Limb (tissue), 2 donors: ENCODE data around the gene ECHS1.
A peak's percentile ranks its signal among the peaks of the same experiment; 100 is the strongest.
"Not testable (repeated sequence)": the region's sequence is repeated elsewhere in the genome, so short reads cannot be mapped to it uniquely, and the experiment has no call there.

Experiments
- DNase-seq, 2 donors: peaks; one replicate each; pipeline ENCODE4 v3.0.0-alpha.2; 2016; ENCODE audit errors: extremely low spot score in 2 of 2

Gene ECHS1

DNA sequence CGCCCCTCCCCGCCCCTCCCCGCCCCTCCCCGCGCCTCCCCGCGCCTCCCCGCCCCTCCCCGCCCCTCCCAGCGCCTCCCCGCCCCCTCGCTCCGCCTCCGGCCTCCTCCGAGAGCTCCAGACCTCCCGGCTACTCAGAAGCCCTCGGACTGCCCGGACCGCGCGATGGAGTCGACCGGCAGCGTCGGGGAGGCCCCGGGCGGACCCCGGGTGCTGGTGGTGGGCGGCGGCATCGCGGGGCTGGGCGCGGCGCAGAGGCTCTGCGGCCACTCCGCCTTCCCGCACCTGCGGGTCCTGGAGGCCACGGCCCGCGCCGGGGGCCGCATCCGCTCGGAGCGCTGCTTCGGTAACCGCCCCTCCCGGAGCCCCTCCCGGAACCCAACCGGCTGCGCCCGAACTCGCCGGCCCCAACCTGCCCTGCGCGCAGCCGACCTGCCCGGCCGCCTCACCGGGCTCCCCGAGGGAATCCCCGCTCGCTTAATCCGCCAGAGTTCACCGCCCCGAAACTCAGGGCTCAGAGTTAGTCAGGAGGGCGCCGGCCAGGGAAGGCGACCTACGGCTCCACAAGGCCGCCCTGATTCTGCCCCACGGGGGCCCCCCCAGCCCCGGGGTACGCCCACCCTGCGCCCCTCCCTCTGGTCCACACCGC lies 6.1 kb upstream of the ECHS1 start, which contains the start of gene PAOX:
PAOX (plus strand) TSS at position 111 of the 649 bp plus-strand sequence; CDS start at position 166, 55 bp downstream.
- peak in 1 of 2 donors; percentile 77 for DNase-seq

DNA sequence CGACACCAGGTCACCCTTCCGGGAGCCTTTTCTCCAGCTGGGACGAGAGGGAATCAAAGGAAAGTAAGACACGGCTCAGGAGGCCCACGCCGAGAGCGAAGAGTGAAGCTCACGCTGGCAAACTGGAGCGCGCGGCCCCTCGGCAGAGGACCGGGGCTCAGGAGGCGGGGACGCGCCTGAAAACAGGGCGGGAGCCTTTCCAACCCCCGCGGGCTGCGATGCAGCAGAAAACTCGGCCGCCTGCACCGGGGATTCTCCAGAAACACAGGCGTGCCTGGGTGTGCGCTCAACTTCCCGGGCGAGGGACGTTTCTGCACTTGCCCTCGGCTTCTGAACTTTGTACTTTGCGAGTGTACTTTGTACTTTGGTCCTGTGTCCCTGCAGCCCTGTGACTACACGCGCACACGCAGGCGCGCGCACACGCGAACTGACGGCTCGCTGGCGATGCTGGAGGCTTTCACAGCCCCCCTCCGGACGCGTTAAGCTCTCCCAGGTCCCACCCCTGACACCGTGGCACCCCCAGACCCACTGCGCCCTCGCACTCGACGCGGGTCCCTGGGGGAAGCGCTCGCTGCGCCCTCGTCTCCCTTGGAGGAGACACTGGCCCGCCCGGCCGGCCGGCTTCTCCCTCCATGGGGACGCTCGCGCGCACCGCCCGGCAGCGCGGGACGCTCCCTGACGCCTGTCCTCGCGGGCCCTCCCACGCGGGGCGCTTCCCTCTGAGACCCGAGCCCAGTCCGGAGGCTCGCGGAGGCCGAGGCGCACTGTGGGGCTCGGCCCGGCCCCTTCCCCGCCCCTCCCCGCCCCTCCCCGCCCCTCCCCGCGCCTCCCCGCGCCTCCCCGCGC lies 5.3 kb upstream of the ECHS1 start:
- peak; percentile 58 to 80 for DNase-seq

- no peak for DNase-seq
These were observed 4.7 kb upstream of the ECHS1 start for GRCh38 chr10:133377818-133378250.

GRCh38 chr10:133377025-133377817 lies 4.1 kb upstream of the ECHS1 start:
- no peak for DNase-seq

DNA sequence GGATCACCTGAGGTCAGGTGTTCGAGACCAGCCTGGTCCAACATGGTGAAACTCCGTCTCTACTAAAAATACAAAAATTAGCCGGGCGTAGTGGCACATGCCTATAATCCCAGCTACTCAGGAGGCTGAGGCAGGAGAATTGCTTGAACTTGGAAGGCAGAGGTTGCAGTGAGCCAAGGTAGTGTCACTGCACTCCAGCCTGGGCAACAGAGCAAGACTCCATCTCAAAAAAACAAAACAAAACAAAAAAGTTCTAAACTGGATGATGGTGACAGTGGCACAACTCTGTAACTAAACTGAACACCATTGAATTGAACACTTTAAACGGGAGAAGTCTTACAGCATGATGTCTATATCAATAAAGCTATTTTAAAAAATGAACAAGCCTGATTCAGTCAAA lies 3.0 kb upstream of the ECHS1 start:
- not testable (repeated sequence) for DNase-seq

- DNase-seq: no peak
These were observed 2.4 kb upstream of the ECHS1 start for GRCh38 chr10:133375357-133376115.

- DNase-seq: no peak
These were observed 647 bp downstream of the ECHS1 start for GRCh38 chr10:133372507-133372906.

DNA sequence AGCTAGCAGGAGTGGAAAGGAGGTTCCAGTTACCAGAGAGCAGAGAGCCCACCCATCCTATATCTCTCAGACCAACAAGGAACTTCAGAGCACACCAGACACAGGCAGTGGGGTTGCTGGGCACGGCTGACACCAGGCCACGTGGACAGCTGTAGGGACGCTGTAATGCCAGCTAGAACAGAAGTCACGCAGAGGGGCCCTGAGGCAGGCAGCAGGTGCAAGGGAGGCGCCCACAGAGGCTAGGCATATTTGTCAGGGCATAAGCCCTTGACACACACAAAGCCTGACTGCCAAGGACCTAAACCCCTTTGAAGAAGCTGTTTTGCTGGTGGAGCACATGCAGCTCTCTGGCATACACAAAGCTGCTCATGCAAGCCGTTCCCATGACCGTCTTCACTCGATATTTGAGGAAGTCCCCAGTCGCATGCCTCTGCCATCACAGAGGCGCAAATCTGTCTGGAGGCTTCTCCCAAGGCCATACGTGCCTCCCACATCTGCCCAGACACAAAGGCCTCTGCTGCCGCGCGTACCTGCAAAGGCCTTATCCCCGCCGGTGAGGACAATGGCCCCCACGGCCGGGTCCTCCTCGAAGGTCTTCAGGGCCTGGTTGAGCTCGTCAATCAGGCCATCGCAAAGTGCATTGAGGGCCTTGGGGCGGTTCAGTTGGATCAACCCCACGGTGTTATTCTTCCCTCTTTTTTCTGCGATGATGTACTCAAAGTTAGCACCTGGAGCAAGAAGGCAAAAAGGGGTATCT lies 2.9 kb downstream of the ECHS1 start:
- DNase-seq: no peak

DNA sequence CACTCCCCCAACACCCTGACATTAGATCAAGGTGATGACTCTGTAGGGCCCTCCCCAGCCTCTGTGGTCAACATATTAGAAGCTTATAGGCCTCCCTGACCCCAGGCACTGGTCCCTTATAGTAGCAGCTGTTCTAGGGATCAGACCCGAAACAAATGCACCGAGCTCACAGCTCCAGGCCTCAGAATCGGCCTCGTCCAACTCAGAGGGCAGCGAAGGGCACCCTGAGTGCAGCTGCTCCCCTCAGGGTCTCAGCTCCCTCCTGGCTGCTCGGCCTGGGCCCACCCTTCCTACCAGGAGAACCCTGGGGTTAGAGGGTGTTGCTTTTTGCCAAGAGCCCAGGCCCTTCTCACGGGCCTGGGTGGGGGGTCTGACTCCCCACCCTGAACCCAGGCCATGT lies 5.0 kb downstream of the ECHS1 start:
- DNase-seq: no peak

GRCh38 chr10:133367461-133367860 lies 5.7 kb downstream of the ECHS1 start:
- DNase-seq: not testable (repeated sequence)

DNA sequence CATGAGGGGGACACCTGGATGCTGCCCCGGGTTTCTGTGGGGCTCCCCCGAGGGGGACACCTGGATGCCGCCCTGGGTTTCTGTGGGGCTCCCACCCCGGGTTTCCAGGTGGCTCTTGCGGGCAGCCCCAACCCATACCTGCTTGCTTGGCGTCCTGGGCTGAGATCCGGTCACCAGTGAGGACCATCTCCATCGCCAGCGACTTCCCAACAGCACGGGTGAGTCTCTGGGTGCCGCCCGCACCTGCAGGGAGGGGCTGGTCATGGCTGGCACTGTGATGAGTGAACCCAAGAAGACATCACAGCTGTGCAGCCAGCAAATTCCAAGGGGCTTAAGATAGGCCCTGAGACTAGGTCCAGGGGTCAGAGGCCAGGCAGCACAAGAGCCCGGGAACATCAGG lies 6.4 kb downstream of the ECHS1 start:
- no peak for DNase-seq

DNA sequence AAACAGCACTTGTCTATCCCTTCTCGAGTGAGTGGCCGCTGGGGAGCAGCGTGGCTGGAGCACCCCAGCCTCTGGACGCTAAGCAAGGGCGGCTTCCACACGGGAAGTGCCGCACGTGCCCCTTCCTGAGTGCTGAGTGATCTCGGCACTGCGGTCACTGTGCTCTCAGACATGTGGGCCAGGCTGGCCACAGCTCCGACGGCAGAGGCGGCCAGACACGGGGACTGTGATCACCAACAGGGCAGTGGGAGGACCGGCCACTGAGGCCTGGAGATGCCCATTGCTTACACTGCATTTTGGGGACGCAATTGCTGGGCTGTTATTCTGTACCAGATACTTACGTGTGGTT lies 7.0 kb downstream of the ECHS1 start:
- DNase-seq: no peak

DNA sequence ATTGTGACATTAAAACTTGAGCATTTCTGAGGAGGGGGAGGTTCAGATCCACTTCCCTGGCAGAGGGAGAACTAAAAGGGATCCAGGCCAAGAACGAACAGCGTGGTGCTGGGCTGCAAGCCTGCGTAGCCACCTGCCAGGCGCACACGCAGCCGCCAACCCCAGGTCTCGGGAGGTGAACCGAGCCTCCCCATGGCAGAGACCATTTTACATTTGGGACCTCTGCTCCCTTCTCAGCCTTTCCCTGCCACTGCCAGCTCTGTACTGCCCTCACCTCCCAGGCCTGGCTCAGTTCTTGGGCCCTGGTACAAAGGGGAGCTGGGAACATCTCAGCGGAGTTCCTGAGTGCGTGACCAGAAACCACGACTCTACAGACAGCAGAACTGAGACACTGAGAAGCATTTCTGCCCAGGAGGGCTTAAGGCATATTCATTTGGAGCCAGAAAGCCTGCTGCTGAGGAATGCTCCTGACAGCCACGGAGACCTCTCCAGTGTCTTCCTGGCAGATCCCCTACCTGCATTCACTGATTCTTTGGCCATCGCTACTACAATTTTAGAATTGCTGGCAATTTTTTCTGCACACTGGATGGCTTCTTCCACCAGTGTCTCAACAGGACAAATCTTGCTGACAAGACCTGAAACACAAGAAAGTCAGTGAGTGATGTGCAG lies 7.6 kb downstream of the ECHS1 start:
- DNase-seq: no peak

- DNase-seq: no peak
These were observed 8.3 kb downstream of the ECHS1 start for GRCh38 chr10:133364645-133365431.

DNA sequence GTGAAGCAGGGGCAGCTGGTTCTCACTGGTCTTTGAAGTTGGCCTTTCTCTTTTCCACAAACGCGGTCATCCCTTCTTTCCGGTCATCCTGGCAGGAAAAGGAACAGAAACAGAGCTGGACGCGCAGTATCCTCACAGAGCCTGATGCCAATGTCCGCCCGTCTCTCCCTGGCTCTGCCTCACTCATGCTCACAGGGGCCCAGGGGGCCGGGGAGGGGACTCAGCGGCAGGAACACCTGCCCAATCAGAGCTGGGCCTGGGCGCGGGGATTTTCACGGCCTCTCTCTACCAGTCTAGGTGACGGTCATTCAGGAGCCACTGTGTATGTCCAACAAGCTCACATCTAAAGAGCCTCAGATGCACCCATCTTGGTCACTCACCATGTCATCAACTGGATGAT lies 10.3 kb downstream of the ECHS1 start:
- DNase-seq: no peak

GRCh38 chr10:133361773-133362441 lies 11.2 kb downstream of the ECHS1 start:
- no peak for DNase-seq

DNA sequence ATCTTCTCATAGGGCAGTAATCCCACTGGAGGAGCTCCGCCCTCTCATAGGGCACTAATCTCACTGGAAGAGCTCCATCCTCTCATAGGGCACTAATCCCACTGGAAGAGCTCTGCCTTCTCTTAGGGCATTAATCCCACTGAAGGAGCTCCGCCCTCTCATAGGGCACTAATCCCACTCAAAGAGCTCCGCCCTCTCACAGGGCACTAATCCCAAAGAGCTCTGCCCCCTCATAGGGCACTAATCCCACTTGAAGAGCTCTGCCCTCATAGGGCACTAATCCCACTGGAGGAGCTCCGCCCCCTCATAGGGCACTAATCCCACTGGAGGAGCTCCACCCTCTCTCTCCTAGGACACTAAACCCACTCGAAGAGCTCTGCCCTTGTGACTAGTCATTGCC lies 11.9 kb downstream of the ECHS1 start:
- no peak for DNase-seq

- no peak for DNase-seq
These were observed 13.1 kb downstream of the ECHS1 start for GRCh38 chr10:133359972-133360610.
